Fibroblast of skin of right quadriceps (primary cell): ENCODE measurements around the gene KRTAP5-3.

Source experiments
- DNase-seq: peaks from one replicate; pipeline ENCODE4 v3.0.0-alpha.2; 2013

KRTAP5-3 gene

DNA sequence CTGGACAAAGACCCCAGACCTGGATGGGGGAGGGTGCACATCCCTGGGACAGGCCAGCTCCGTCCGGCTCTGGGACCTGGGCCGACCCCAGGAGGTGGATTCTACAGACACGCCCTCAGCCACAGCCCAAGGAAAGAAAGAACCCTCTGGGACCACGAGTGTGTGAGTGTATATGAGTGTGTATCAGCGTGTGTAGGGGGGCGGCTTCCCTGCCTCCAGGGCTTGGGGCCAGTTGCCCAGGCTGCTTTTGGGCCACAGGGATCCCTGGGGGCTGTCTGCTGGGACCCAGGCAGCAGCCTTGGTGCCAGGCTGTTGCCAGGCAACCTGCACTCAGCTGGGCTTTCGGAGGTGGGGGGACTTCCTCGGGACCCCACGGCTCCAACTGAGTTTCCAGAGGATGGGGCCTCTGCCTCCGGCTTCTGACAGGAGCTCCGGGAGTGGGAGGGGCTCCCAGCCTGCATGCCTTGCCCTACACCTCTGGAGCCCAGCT lies 45.1 kb downstream of the KRTAP5-3 start:
- DNase-seq: no peak

DNA sequence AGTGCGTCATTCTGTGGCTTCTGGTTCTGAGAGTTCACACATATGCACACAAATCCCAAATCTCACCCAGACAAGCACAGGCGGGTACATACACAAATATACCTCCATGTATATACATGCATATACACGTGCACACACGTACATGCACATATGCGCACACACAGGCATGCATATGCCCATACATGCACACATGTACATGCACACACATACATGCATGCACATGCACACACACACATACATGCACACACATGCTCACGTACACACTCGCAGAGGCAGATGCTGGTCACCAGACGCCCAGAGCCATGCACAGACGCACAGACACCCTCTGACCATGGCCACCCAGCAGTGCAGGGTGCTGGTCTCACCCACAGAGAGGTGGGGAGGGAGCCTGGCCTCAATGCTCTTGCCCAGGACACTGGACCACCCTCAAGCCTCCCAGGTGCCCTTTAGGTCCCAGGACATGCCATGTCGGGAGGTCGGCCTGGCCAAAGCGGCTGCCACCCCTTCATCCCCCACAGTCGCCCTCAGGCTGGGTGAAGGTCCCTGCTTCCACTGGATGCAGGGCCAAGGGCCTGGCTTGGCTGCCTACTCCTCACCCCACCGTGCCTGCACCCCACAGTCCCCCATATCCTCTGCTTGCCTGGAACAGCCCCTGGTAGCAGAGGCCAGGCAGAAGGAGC lies 45.7 kb downstream of the KRTAP5-3 start:
- DNase-seq: no peak

DNA sequence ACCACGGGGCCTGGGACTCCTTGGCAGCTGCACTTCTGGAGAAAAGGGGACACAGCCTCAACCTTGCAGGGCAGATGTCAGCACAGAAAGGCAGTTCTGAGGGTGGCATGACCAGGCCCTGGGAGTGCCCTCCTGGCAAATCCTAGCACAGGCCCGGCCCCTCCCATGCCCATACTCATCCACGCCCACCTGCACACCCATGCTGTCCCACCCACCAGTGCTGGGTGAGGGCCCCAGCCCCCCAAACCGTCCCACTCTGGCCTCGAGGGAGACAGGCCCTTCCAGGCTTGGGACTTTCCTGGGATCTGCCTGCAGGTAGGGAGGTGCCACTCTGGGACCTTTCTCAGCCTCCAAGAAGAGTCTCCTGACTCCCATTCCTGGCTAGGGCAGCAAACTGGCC lies 46.3 kb downstream of the KRTAP5-3 start:
- DNase-seq: no peak

DNA sequence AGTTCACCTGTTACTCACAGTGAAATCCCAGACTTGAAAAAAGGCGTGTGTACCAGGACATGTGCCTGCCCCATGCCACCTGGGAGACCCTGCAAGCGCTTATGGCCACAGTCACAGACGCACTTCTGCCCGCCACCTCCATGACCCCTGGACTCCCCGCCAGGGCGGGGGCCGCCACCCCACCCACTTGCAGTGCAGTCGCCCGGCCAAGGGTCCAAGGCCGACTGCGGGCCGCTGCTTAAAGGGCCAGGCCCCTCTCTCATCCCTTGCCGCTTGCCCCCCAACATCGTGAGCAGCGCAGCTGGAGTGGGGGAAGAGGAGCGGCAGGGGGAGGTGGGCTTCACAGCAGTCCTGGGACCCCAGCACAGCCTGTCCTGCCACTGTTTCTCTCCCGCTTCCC lies 47.0 kb downstream of the KRTAP5-3 start:
- no peak for DNase-seq

DNA sequence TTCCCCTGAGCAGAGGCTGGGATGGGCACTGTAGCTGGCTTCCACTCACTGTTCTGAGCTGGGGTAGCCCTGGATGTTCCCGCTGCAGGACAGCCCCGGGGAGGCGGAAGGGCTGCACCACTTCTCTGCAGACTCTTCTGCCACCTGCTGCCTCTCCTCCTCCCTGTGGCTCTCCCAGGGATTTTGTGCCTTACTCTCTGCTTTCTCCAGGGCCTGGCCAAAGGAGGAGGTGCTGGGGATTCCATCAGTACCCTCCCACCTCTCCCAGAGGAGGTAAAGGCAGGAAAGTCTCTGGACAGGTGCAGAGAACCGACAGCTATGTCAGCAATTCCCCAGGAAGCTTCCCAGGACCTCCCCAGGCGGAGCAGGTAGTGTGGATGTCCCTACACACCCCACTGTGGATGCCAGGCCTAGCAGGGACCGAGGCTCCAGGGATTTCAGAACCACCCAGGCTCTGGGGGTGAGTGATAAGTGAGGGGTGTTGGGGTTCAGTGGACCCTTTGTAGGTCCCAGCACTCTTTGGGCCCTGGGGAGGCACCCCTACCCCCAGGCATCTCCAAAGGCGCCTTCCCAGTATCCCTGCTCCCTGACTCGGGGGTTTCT lies 47.5 kb downstream of the KRTAP5-3 start:
- DNase-seq: no peak

DNA sequence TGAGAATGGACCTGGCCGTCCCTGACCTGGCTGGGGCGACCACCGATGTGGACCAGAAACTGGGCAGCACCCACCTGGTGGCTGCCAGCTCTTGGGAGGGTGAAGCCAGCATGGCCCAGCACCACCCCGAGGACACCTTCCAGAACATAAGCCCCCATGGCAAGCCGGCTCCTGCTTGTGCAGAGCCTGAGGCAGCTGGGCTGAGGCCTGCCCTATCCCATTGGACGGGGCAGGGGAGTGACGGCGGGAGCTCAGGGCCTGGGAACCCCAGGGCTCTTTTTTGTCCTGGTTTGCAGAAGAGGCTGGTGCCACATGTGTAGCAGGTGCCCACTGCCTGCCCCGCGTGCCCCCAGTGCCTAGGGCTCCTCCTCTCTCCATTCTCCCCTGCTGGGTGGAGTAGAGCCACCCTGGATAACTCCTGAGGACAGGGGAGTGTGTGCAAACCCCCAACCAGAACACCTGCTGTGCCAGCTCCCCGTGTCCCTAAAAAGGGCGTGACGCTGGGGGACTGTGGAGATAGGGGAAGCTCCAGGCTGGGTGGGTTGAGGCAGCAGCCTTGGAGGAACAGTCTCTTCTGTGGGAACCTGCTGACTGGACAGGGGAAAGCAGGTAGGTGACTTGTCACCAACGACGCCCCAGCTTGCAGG lies 48.1 kb downstream of the KRTAP5-3 start:
- no peak for DNase-seq

DNA sequence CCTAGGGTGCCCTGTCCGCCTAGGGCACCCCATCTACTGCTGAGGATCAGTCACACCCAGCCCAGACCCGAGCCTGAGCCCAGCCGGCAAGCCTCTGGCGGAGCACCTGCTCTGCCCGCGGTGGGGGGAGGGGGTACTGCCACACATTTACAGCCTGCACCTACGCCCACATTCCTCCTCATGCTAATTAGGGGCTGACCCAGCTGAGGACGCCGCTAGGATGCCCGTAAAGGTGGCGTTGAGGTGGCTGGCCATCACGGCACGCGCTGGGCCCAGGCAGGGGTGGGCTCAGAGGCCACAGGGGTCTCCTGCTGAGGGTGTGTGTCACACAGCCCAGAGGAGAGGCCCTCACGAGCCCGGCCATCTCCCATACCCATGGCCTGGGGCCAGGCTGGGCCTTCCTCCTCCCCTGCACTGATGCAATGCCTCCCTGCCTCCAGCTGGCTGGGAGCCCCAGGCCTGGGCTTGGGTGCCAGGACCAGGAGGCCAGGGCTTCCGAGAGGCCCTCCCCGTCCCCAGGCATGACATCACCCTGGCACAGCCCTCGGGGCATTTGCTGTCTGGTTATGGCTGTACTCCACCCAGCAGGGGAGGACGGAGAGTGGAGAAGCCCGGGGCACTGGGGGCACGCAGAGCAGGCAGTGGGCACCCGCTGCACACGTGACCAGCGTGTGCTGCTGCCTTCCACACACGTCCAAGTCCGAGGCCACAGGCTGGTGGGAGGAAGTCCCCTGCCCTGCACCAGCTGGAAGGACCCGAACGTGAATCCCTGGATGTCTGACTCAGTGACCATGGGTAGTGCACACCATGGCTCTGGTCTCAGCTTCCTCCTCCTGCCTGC lies 48.9 kb downstream of the KRTAP5-3 start:
- peak; percentile 50 for DNase-seq

DNA sequence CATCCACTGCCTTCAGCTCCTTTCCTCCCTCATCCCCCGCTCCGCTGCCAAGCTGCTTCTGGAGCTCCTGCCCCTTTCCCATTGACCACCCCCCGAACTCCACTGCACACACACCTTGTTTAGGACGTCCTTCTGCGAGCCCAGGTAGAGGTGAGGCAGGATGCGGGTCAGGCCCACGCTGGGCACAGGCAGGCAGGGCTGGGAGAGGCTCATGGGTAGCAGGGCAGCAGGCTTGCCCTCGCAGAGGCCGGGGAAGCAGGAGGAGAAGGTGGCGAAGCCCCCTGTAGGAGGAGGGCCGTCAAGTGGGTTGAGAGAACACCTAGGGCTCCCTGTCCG lies 49.5 kb downstream of the KRTAP5-3 start:
- no peak for DNase-seq

DNA sequence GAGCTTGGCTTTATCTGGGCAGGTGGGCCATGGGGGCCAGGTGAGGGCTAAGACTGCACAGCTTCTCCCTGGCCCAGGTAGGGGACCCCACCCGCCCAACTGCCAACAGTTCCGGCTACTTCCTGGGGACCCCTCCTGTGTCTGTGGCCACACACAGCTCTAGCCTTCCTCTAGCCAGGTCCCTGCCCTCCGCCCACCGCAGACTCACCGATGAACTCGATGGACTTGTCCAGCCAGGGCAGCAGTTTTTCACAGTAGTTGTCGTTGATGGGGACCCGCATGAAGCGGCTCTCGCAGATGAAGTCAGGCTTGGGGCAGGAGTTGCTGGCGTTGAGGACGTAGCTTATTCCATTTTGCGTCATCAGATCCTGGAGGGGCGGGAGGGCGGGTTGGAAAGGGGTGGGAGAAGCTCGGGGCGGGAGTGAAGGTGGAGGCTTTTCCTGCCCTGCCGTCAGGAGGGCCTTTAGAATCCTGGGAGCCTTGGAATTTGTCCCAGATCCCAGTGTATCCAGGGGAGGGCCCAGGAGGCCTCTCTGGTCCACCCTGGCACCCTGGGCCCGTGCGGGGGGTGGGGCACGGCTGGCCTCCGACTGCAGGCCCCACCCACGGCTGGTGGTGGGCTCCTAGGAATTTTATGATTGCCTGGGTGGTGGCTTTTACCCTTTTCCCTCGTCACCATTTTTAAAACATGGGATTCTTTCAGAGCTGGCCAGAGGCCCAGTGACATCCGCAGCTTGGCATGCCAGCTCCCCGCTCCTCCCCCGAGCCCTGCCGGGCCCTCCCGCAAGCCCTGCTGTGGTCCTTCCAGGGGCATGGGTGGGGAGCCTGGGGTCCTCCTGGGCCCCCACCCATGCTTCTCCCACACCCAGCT lies 50.1 kb downstream of the KRTAP5-3 start:
- DNase-seq: peak; percentile 82
